ENCODE results near the gene ACVR1B.
A peak's percentile ranks its signal among the peaks of the same experiment; 100 is the strongest.

Gene ACVR1B

DNA sequence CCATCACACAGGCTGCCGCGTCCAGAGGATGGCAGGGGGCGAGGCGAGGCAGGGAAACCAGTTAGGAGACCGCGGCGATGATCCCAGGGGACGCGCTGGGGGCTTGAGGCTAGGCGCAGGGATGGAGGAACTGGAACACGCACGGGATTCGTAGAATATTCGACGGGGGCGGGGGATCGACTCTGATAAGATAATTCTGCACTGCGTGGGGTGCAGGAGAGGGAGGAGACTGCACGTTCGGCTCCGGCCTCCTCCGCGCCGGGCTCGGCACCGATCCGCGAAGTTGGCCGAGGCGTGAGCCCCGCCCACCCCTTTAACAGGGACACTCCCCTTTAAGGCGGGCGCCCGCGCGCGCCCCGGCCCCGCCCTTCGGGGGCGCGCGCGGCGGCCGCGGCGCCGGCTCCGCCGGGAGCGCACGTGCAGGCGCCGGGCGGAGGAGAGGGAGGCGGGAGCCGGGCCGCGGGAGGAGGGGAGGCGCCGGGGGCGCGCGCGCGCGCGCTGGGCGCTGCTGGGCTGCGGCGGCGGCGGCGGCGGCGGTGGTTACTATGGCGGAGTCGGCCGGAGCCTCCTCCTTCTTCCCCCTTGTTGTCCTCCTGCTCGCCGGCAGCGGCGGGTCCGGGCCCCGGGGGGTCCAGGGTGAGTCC, at the start of gene ACVR1B:
Gene ACVR1B, plus strand, starts transcription at position 501 of the 644 bp plus-strand sequence. Its CDS starts 45 bp downstream, at position 546.
- DNase-seq, result peak; percentile 91

DNA sequence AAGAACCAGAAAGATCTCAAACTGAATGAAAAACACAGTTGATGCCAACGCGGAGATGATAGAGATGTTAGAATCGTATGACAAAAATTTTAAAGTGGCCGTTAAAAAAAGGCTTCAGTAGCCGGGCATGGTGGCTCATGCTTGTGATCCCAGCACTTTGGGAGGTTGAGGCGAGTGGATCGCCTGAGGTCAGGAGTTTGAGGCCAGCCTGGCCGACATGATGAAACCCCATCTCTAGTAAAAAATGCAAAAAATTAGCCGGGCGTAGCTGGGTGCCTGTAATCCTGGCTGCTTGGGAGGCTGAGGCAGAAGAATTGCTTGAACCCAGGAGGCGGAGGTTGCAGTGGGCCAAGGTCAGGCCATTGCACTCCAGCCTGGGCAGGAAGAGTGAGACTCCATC, 49.6 kb upstream of the ACVR1B start:
- DNase-seq, result no peak

DNA sequence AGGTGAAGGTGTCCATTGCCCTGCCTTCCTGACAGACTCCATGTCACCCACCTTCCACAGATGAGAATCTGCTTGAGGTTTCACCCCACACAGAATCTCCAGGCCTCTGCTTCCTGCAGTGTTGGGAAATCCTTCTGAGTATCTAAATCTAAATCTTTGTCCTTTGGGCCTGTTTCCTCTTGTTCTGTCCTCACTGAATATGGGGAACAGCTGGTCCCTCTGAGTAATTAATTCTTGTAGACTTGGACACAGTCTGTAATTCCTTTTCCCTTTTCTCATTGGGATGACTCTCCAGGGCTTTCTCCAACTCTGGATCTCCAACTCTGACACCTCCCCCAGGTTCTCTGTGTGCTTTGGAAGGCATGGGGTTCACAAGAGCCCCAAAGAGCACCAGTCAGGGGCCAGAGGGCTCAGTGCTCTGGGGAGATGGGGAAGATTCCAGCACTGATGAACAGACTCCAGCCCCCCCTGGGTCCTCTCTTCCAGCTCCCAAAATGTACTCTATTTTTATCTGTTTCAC, 46.5 kb upstream of the ACVR1B start:
- DNase-seq, result no peak

DNA sequence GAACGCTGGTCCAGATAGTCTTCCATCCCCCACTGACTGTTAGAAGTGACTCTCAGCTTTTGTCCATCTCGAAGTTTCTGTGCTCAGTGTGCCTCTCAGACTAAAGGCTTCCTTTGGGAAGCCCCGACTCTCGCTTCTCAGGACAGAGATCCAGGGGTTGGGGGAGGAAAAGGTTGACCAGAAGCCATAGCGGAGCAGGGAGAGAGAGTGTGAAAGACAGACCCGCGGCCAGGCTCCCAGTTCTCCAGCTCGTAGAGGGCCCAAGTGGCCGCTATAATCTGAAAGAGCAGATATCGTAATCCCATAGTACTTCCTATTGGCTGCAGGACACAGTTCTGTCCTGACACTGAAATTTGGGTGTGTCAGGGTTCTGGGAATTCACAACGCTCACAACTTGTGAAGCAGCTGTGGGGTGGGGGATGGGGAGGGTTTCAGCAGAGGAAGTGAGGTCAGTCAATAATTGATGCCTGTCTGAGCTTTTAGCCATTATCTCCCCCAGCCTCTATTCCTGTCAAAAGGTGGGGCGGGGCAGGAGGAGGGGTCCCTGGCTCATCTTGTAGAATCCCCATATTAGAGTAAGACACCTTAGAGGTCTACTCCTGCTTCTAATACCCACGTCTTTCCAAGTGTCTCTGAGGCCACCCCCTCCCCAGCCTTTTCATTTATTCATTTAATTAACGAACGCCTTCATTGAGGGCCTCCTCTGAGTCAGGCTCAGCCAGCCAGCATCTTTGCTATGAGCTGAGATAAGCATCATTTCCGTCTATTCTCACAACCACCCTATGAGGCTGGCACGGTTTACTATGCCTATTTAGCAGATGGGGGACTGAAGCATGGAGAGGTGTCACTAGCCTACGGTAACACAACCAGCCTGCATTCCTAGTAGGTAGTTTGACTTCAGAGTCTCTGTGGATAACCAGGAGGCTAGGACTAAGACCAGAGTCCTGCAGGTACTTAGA, 45.7 kb upstream of the ACVR1B start:
- DNase-seq, result no peak

DNA sequence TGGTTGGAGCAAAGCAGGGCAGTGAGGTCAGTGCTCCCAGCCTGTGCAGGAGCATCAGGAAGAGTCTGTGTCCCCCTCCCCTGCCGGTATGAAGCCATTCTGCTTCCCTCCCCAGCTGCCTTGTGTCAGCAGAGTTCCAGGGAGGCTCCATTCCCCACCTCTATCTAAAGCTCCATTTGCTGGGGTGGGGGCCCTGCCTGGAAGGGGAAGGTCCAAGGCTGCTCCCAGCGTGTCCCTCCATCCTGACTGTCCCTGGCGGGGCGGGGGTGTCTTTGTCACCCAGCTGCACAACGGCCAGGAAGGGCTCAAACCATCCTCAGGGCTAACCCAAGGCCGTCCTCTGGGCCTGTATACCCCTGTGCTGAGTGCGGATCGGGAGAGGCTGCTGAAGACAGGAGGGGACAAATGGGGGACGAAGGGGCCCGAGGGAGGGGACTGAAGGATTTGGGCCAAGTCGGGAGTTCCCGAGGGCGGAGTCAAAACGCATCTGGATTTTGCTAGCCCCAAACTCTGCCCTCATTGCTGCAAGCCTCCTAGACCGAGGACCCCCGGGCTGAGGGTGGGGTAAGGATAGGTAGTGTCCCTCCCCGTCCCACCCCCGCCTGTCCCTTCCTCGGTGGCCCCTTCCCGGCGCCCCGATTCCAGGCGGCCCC, 44.9 kb upstream of the ACVR1B start:
- DNase-seq, result no peak

DNA sequence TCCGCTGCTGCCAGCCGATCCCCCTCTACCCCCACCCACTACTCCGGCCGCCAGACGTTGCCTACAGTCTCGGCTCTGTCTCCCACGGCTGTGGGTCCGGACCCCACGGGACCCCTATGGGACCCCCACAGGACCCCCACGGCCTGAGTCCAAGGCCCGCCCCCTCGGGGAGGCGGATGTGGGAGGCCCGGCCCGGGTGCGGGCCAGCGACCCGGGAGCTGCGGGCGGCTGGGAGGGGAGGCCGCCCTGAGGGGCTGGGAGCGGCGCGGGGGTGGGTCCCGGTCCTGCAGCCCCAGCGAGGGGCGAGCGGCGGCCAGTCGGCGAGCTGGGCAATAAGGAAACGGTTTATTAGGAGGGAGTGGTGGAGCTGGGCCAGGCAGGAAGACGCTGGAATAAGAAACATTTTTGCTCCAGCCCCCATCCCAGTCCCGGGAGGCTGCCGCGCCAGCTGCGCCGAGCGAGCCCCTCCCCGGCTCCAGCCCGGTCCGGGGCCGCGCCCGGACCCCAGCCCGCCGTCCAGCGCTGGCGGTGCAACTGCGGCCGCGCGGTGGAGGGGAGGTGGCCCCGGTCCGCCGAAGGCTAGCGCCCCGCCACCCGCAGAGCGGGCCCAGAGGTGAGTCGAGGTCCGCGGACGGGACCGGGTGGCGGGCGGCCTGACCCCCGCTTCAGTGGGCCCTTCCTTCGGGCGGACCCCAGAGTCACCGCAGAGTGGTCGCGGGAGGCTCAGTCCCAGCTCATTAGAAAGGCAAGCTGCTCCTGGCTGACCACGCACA, 44.2 kb upstream of the ACVR1B start, which contains the start of gene ACVRL1:
Gene ACVRL1, plus strand, starts transcription at position 422 of the 773 bp plus-strand sequence. CDS start 4,971 bp downstream, outside the sequence.
- DNase-seq, result no peak

DNA sequence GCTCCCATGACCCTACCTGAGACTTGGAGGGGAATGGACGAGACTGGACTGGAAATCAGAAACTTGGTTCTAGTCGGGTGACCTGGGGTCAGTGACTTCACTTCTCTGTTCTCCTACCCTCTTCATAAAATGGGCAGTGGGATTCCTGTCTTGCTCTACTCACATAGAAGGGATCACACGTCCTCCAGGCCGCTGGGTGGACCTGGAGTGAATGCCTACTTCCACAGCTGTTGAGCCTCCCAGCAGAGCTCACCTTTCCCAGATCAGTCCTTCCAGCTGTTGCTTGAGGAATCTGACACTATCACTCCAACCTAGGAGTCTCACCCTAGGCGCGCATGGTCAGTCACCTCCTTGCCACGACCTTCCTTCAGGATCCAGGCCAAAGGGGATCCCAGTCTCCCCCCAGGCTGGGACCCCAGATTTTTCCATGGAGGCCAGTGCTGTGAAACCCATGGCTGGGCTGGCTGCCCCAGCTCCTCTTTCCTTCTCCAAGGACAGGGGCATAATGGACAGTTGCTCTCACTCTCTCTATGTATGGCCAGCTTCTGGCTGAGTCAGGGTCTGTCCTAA, 43.6 kb upstream of the ACVR1B start:
- DNase-seq, result no peak

DNA sequence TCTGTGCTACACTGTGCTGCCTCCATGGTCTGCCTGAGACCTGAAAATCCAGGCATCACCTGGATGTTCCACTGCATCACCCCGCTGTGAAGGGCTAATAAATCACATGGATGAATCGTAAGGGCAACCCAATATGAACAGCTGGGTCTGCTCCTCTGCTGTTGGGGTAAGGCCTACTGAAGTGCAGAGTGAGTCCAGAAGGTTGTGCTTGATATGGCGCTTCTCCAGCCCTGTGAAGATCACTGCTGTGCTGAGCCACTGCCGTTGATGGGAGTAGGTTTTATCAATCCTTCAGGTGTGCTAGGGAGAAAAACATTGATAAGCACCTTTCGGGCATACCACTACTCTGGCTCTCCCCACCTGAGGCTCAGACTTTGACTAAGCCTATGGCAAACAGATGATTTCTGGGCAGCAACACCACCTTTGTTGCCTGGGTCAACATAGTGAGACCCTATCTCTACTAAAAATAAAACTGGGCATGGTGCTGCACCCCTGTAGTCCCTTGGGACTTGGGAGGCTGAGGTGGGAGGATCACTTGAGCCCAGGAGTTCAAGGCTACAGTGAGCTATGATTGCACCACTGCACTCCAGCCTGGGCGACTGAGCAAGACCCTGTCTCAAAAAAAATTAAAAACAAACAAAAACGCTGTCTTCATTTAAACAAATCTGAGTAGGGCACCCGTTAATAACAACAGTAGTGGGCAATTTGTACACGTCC, 42.5 kb upstream of the ACVR1B start:
- DNase-seq, result no peak

DNA sequence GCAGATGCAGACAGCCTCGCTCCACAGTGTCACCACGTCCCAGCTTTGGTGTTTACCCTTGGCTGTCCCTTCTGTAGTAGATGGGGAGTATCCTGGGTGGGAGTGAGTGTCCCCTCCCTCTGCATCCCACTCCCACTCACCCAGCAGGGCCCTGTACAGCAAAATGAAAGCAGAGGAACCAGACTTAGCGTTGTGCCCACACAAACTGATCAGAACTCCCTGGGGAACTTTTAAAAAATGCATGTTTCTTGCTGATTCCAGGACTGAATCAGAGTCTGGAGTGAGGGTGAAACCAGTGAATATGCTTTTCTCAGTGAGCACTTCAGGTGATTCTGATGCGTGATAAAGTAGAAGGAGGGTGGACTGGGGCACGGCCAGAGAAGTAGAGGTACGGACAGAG, 41.3 kb upstream of the ACVR1B start:
- DNase-seq, result no peak

DNA sequence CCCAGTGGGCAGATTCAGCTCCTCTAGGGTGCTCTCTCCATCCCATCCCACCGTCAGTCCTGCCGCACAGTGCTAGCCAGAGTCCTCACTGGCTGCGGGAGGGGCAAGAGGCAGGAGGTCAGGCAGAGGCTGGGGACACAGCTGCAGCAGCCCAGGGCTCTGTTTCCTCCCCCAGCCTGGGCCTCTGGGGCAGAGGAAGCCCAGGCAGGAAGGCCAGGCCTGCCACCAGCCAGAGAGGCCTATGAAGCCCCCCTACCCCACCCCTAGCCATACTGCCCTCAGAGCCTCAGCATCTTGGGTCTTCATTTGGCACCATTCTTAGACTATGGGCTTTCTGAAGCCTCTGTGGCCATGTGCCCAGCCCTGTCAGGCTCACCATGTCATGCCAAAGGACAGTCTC, 40.8 kb upstream of the ACVR1B start:
- no peak for DNase-seq

DNA sequence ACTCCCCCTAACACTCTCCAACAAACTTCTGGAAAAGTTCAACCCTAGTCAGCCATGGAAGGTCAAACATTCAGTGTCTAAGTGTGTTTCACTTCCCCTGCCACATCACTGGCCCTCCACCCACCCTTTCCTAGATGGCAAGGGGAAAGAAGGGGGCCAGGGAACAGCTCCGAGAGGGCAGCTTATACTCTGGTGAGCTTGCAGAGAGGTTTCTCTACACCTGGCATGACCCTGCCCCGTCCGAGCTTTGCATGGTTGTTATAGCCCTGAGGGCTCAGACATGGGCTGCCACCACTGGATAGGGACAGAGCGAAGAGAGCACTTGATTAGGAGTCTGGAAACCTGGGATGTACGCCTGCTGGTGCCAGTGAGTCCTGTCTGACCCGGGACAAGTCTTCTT, 40.2 kb upstream of the ACVR1B start:
- DNase-seq, result no peak

DNA sequence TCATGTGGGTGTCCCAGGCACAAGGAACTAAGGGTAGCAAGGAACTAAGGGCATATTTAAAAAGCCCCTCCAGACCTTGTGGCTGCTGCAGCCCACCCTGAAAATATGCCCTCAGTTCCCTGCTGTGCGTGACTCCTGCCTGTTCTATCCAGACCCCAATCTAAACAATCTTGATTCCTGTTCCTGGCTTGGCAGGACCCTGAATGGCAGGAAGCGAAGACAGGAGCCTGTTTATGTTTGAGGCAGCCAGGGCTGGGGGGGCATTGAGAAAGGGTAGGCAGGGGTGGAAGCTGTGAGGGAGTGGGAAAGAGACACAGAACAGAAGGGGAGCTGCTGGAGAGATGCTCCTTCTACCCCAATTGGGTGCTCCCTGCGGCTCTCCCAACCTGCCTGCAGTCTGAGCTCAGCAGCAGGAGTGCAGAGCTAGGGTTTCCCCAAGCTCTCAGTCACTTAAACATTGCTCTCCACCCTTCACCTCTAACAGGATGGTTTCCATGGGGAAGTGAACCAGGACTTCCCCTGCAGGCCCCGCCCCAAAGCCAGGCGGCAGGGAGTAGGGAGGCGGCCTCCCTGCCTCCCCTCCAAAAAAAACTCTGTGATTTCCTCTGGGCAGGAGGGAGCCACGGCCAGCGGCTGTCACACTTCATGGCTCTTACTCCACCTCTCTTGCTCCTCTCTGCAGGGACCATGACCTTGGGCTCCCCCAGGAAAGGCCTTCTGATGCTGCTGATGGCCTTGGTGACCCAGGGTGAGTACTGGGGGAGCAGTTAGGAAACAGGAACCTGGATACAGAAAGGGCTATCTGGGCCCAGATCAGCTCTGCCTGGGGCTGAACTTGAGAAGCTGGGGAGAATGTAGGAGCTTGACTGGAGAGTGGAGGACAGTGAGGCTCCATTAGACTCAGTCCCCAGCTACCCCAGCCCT, 39.4 kb upstream of the ACVR1B start:
- DNase-seq, result no peak

DNA sequence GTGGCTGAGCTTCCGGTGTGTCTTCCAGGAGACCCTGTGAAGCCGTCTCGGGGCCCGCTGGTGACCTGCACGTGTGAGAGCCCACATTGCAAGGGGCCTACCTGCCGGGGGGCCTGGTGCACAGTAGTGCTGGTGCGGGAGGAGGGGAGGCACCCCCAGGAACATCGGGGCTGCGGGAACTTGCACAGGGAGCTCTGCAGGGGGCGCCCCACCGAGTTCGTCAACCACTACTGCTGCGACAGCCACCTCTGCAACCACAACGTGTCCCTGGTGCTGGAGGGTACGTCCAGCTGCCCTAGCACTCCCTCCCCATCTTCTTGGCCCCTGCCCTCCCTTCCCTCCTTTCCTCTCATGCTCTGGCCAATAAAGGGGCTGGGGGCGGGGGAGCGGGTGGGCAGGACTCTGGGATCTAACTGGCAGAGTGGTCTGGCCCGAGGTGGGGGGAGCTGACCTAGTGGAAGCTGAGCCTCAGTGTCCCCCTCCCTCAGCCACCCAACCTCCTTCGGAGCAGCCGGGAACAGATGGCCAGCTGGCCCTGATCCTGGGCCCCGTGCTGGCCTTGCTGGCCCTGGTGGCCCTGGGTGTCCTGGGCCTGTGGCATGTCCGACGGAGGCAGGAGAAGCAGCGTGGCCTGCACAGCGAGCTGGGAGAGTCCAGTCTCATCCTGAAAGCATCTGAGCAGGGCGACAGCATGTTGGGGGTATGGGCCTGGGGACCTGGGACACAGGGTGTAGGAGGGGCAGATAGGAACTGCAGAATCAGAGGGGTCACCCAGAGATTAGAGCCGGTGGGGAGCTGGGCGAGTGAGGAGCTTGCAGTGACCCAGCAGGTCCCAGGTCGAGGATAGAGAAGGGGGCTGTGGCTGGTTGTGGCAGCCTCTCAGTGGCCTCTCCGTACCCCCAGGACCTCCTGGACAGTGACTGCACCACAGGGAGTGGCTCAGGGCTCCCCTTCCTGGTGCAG, 38.1 kb upstream of the ACVR1B start:
- DNase-seq, result no peak

DNA sequence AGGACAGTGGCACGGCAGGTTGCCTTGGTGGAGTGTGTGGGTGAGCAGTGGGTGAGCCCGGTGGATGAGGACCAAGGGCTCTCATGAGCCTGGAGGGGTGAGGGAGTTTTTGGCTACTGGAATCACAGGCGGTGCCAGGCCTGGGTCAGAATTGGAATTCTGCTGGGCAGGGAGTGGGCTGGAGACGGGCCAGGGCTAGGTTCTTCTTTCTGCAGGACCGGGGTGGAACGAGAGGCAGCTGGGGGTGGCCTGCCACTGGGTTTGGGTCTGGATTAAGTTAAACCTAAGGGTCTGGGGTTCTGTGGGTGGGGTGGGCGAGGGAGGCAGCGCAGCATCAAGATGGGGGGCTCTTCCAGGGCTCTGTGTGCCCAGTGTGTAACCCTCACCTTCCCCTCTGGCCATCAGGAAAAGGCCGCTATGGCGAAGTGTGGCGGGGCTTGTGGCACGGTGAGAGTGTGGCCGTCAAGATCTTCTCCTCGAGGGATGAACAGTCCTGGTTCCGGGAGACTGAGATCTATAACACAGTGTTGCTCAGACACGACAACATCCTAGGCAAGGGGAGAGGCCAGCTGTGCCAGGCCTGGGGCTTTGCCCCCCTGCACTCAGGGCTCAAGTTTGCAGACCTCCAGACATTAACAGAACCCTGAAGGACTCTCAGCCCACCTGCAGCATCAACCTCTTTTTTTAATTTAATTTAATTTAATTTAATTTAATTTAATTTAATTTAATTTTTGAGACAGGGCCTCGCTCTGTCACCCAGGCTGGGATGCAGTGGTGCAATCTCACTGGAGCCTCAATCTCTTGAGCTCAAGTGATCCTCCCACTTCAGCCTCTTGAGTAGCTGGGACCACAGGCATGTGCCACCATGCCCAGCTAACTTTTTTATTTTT, 37.2 kb upstream of the ACVR1B start:
- no peak for DNase-seq

DNA sequence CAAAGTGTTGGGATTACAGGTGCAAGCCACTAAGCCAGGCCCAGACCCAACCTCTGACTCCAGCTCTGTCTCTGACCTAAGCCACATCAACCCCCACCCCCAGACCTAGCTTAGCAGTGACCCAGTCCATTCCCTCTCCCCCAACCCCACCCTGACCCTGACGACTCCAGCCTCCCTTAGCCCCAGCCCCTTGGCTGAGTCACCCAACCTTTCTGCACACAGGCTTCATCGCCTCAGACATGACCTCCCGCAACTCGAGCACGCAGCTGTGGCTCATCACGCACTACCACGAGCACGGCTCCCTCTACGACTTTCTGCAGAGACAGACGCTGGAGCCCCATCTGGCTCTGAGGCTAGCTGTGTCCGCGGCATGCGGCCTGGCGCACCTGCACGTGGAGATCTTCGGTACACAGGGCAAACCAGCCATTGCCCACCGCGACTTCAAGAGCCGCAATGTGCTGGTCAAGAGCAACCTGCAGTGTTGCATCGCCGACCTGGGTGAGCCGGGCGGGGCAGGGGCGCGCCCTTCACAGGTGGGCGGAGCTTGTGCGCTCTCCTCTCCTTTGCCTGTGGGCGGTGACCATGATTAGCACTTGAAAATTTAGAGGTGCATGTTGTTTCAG, 36.4 kb upstream of the ACVR1B start:
- DNase-seq, result no peak

DNA sequence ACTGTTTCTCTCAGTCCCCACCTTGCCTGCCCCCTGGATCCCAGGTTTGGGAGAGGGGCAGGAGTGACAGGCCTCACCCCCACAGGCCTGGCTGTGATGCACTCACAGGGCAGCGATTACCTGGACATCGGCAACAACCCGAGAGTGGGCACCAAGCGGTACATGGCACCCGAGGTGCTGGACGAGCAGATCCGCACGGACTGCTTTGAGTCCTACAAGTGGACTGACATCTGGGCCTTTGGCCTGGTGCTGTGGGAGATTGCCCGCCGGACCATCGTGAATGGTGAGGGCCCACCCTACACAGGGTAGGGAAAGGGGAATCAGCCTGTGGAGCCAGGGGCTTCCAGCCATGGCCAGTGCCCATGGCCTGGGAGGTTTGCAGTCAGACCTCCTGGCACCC, 35.5 kb upstream of the ACVR1B start:
- no peak for DNase-seq

DNA sequence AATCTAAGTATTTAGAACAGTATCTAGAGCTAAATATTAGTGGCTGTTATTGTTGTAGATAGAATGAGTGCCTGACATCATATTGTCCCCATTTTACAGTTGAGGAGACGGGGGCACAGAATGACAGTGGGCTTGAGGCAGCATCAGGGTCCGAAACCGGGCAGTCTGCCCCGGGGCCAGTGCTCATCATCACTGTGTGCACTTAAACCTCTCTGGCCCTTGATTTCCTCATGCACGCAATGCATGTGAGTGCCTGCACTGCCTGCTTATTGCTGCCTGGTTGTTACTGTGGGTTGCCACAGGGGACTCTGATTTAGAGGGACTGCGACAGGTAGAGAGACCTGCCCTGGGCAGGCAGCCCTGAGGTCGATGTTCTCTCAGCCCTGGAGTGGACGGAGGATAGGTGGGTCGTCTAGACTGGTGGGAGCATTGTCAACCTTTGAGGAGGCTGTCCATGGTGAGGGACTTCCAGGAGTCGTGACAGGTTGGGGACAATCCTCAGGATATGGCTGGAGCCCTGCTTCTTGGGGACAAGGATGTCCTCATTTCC, 34.4 kb upstream of the ACVR1B start:
- no peak for DNase-seq
